Sigmoid colon (tissue), 7 donors: ENCODE measurements around the gene PIP5K1A. TPM values are rescaled to one million over a fixed set of nuclear protein-coding genes. Genes with fewer than 3 reads are reported as not detected.

Experiments
- DNase-seq: peaks from one replicate; pipeline ENCODE4 v3.0.0-alpha.2; 2019
- H3K27ac ChIP-seq, 4 donors: fragments of 200-600 bp; sonication (generic); one replicate each; pipeline ENCODE4 v1.5.1; 2016 to 2019; ENCODE audit warnings: mild to moderate bottlenecking in 1 of 4
- H3K27me3 ChIP-seq, 3 donors: fragments of 200-600 bp; sonication (generic); one replicate each; pipeline ENCODE4 v1.5.1; 2019; ENCODE audit warnings: mild to moderate bottlenecking in 1 of 3
- H3K36me3 ChIP-seq, 4 donors: fragments of 200-600 bp; sonication (generic); one replicate each; pipeline ENCODE4 v1.5.1; 2016 to 2019
- H3K4me1 ChIP-seq, 4 donors: fragments of 200-600 bp; sonication (generic); one replicate each; pipeline ENCODE4 v1.5.1; 2017 to 2019
- H3K4me3 ChIP-seq, 4 donors: fragments of 200-600 bp; sonication (generic); one replicate each; pipeline ENCODE4 v1.5.1; 2017 to 2019; ENCODE audit warnings: mild to moderate bottlenecking in 2 of 4, moderate library complexity in 1 of 4
- H3K9me3 ChIP-seq, 4 donors: fragments of 200-600 bp in 3 of 4; sonication (generic) in 3 of 4; one replicate each; pipeline versions ENCODE4 v1.5.1 to v1.6.1; 2013 to 2019
- EP300 ChIP-seq, 4 donors: sonication (generic); formaldehyde crosslinking; IDR thresholded peaks; one replicate each; pipeline ENCODE4 v1.6.1; 2017; ENCODE audit warnings: antibody characterized with exemption in 4 of 4
- POLR2A ChIP-seq, 2 donors: fragments of 450-650 bp; IDR thresholded peaks; one replicate each; pipeline ENCODE4 v1.6.1; 2016; ENCODE audit warnings: antibody characterized with exemption in 2 of 2, mild to moderate bottlenecking in 2 of 2, moderate library complexity in 2 of 2
- POLR2AphosphoS5 ChIP-seq, 4 donors: sonication (generic); formaldehyde crosslinking; IDR thresholded peaks; one replicate each; pipeline ENCODE4 v1.6.1; 2017; ENCODE audit warnings: antibody characterized with exemption in 4 of 4
- WGBS, 2 donors: extraction: QIAGEN DNeasy Blood & Tissue Kit; methylation state at CpG; one replicate each; pipeline ENCODE4 v1.1.7; 2013; 5-methylcytosine and 5-hydroxymethylcytosine counted together
- intact Hi-C: fragments of 100-400 bp; cut with DNase I; formaldehyde crosslinking; loops from one replicate; pipeline ENCODE4 v1.15.1; 2023
- polyA plus RNA-seq, 3 donors: library from polyadenylated mRNA; stranded (reverse); fragments of 200-250 nt; gene quantifications; one replicate each; pipeline ENCODE4 v1.2.3, GENCODE V29; 2013
- total RNA-seq, 4 donors: library from RNA; depleted of rRNA; stranded (reverse); fragments of >200 nt; gene quantifications; one replicate each; pipeline ENCODE4 v1.1.0, GENCODE V29; 2016
- TF ChIP-seq, protein P1 (sequence below), 4 experiments: fragments of 450-650 bp in 3 of 4; fragments of 200-600 bp in 1 of 4; IDR thresholded peaks; one replicate each; pipeline ENCODE4 v1.5.1; 2016 to 2019; ENCODE audit warnings: antibody characterized with exemption in 4 of 4, mild to moderate bottlenecking in 3 of 4, moderate library complexity in 2 of 4
- donor health status: healthy with polysubstance abuse.
- donor health status: Bipolar disorder and iron deficiency.
- donor health status: healthy.

The PIP5K1A gene
- total and polyA plus RNA-seq, 7 donors = 9.6 to 51.5 (median 33.2) TPM

DNA sequence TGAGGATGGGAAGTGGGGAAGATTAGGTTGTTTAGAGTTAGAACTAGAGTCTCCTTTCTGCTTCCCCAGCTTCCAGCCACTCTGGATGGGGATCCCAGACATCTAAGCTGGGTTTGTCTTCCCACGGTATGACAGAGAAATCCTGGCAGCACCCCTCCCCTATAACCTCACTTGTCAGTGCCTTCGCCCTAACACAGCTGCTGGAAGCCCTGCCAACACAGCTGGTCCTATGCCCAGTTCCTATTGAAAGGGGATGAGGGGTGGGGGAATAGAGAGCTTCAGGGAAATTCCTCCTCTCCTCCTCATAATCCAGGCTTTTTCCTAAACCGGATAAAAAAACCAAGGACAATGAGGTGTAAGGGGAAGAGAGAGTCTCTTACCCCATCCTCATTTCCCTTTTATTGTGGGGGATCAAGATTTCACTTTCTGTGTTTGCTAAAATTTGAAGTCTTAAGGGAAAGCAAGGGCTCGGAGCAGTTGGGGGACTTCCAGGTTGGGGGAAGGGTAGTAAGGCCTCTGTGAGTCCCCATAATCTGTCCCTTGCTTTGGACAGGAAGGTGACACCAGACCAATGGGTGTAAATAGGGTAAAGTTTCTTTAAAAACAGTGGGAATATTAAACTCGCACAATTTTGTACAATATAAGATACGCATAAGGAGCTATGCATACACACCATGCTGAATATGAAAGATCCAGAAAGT lies 23.2 kb upstream of the PIP5K1A start:
- Histone ChIP-seq H3K27me3 (no peaks in the 10 kb centered on the region), H3K9me3 (no peaks in the 10 kb centered on the region), H3K4me1 (no peaks in the 10 kb centered on the region), H3K36me3 (peaks cover 6 to 73% (median 58%) of the 10 kb centered on the region in 4 donors), H3K4me3 (no peak overlapping the region), H3K27ac (peak overlapping the region in 1 of 4 donors; percentile 69)
- no peak for DNase-seq
- TF ChIP-seq, protein P1, sequence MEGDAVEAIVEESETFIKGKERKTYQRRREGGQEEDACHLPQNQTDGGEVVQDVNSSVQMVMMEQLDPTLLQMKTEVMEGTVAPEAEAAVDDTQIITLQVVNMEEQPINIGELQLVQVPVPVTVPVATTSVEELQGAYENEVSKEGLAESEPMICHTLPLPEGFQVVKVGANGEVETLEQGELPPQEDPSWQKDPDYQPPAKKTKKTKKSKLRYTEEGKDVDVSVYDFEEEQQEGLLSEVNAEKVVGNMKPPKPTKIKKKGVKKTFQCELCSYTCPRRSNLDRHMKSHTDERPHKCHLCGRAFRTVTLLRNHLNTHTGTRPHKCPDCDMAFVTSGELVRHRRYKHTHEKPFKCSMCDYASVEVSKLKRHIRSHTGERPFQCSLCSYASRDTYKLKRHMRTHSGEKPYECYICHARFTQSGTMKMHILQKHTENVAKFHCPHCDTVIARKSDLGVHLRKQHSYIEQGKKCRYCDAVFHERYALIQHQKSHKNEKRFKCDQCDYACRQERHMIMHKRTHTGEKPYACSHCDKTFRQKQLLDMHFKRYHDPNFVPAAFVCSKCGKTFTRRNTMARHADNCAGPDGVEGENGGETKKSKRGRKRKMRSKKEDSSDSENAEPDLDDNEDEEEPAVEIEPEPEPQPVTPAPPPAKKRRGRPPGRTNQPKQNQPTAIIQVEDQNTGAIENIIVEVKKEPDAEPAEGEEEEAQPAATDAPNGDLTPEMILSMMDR (IDR thresholded peaks at IDR 0.05) = no peak
- TF ChIP-seq POLR2A (IDR thresholded peaks at IDR 0.05) (no peak), EP300 (IDR thresholded peaks at IDR 0.05) (no peak), POLR2AphosphoS5 (IDR thresholded peaks at IDR 0.05) (no peak)
- 75 to 78% methylated on average over 6 of the region's 6 CpGs for WGBS, 2 donors
- intact Hi-C loops = no loop called here

DNA sequence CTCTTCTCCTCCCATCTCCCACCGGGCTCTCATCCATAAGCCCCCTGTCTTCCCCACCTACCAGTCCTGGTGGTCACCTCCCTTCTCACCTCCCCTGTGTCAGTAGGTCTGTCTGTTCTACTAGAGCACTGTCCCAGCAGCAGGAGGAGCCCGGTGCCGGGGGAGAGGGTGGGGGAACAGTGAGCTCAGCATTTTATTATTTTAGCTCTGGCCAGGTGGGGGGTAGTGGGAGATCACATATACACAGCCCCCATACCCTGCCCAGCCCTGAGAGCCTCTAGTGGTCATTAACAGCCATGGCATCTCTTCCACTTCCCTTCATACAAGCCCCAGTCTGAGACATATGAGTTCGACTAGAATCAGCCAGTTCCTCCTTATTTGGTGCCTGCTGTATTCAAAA lies 22.5 kb upstream of the PIP5K1A start, which contains the start of gene TMOD4:
Gene TMOD4 (minus strand): TSS at position 119 of the 400 bp plus-strand sequence. CDS start 1,106 bp downstream, outside the sequence.
- no peak for DNase-seq
- Histone ChIP-seq H3K27ac (peak within 1 kb of the TSS in 1 of 4 donors; percentile 69), H3K36me3 (peaks cover 6 to 73% (median 59%) of the 10 kb centered on the region in 4 donors), H3K9me3 (no peaks in the 10 kb centered on the region), H3K4me1 (no peaks in the 10 kb centered on the region), H3K4me3 (no peak within 1 kb of the TSS), H3K27me3 (no peaks in the 10 kb centered on the region)
- 66 to 73% methylated on average over 4 of the region's 4 CpGs for WGBS, 2 donors
- intact Hi-C loops = no loop called here
- TF ChIP-seq, protein P1 (IDR thresholded peaks at IDR 0.05) = peak in 2 of 4 experiments; percentile 15 to 24
- TF ChIP-seq EP300 (IDR thresholded peaks at IDR 0.05) = no peak

DNA sequence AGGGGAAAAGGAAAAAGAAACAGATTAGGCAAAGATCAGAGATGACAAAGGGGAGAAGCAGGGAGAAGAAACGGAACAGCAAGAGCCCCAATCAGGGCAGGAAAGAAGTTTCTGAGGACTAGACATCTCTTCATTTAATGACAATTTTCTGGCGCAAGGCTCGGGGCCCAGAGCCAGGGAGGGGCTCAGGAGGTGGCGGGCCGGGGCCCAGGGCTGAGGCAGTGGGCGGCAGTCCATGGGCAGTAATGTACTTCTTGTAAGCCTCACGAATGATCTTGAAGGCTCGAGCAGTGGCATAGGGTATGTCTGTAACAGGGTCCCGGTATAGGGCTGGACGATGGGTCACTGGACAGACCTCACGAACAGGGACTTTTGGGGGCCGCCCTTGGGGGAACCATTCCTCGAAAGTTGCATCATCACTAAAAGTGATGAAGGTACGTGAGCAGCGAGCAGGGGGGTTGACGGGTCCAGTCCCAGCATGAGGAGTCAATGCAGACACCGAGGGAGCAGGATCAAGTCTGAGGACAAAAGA lies 21.8 kb upstream of the PIP5K1A start:
- Histone ChIP-seq H3K36me3 (peaks cover 11 to 77% (median 63%) of the 10 kb centered on the region in 4 donors), H3K4me3 (no peak overlapping the region), H3K27me3 (no peaks in the 10 kb centered on the region), H3K27ac (peak overlapping the region in 1 of 4 donors; percentile 69), H3K4me1 (no peaks in the 10 kb centered on the region), H3K9me3 (no peaks in the 10 kb centered on the region)
- DNase-seq = no peak
- intact Hi-C loops = no loop called here
- TF ChIP-seq POLR2AphosphoS5 (IDR thresholded peaks at IDR 0.05) (no peak), POLR2A (IDR thresholded peaks at IDR 0.05) (no peak), EP300 (IDR thresholded peaks at IDR 0.05) (no peak)
- TF ChIP-seq, protein P1 (IDR thresholded peaks at IDR 0.05) = no peak
- 95 to 96% methylated on average over 17 of the region's 17 CpGs for WGBS, 2 donors

DNA sequence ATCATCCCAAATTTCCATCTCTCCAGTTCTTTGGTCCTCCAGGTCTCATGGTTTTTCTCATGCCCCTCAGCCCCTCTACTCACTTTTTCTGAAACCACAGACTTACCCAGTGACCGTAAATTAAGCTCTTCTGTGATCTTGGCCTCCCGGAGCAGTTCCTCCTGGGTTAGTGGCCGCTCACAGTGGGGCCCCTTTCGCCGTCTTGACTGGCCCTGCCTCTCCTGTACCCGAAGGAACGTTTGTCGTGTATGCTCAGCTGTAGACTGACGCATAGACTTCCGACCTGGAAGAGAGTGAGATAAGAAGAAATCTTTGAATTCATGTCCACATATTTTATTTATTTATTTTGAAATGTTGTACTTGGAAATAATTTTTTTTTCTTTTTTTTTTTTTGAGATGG lies 14.1 kb upstream of the PIP5K1A start:
- TF ChIP-seq POLR2A (IDR thresholded peaks at IDR 0.05) = no peak
- TF ChIP-seq EP300 (IDR thresholded peaks at IDR 0.05) = no peak
- no peak for TF ChIP-seq POLR2AphosphoS5 (IDR thresholded peaks at IDR 0.05)
- TF ChIP-seq, protein P1 (IDR thresholded peaks at IDR 0.05) = no peak
- intact Hi-C loops = no loop called here
- H3K9me3 ChIP-seq = no peaks in the 10 kb centered on the region
- no peak overlapping the region for H3K27ac ChIP-seq
- 94 to 96% methylated on average over 10 of the region's 10 CpGs for WGBS, 2 donors
- DNase-seq = no peak
- H3K27me3 ChIP-seq = no peaks in the 10 kb centered on the region
- no peak overlapping the region for H3K4me3 ChIP-seq
- H3K4me1 ChIP-seq = peaks cover 0 to 27% (median 26%) of the 10 kb centered on the region in 4 donors
- peaks cover 16 to 65% (median 55%) of the 10 kb centered on the region in 4 donors for H3K36me3 ChIP-seq
